Fibroblast of skin of right biceps (primary cell): ENCODE measurements around the gene ULK1.

ENCODE experiments used
- DNase-seq: peaks from one replicate; pipeline ENCODE4 v3.0.0-alpha.2; 2013

Gene ULK1

DNA sequence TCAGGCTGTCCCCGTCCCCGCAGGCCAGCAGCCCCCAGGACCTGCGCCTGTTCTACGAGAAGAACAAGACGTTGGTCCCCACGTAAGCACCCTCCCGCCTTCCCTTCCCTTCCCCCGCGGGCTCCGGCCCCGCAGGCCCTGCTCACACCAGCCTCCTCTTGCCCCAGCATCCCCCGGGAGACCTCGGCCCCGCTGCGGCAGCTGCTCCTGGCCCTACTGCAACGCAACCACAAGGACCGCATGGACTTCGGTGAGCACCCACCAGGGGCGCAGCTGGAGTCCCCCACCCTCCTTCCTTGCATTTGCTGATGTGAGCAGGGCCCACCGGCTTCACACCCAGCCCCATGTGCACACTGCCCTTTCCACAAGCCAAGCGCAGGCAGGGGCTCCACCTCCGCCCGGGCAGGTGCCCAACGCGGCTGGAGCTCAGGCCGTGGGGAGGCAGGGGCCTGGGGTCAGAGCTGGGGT is 15.4 kb downstream of the ULK1 start:
- no peak for DNase-seq

DNA sequence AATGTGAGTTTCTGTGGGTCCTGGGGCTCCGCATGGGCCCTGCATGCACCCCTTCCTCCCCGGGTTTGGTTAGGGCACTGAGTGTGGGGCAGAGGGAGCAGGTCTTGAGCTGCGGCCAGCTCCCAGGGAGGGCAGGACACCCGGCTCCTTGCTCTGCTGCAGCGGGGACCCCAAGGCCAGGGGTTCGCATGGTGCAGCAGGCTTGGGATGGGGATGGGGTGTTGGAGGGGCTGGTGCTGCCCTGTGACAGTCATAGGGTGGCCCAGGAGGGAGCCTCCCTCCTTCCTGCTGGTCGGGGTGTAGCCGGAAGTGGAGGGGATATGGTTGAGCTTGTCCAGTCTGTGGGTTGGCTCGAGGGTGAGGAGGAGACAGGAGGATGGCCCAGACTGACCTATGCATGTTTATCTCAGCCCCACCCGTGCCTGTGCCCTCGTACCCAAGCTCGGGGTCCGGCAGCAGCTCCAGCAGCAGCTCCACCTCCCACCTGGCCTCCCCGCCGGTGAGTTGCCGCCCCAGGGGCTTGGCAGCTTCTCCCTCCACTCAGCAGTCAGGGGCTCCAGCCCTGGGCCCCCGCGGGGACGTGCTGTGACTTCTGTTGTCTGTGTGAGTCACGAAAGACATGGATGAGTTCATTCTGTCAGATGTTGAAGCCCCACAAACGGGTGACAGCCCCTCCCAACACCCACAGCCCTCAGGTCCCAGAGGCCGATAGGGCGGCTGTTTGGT is 16.0 kb downstream of the ULK1 start:
- DNase-seq: peak; percentile 11

DNA sequence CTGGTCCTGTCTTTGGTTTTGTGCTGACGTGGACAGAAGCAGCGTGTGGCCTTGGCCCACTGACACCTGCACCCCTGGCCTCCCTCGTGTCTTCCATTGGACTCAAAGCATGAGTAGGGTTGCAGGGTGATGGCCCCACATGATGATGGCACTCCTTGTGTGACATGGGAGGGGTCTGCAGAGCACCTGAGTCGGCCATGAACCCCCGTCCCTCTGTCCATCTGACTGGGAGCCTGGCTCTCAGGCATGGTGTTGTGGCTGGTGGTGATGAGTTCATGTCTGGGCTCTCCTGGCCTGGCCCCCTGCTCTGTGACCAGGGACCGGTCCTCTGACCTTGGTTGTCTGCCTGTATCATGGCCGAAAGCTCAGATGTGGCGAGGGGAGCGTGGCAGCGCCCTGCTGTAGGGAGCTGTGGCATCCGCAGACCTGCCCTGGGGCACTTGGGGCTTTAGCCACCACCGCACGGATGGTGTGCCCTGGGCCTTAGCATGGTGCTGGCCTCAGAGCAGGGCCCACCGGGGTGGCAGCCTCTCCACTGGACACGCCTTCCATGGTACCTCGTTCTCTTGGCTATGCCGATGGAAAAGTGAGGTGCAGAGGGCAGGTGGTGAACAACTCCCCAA is 16.7 kb downstream of the ULK1 start:
- DNase-seq: no peak

GRCh38 chr12:131911851-131912477 is 17.5 kb downstream of the ULK1 start:
- no peak for DNase-seq

DNA sequence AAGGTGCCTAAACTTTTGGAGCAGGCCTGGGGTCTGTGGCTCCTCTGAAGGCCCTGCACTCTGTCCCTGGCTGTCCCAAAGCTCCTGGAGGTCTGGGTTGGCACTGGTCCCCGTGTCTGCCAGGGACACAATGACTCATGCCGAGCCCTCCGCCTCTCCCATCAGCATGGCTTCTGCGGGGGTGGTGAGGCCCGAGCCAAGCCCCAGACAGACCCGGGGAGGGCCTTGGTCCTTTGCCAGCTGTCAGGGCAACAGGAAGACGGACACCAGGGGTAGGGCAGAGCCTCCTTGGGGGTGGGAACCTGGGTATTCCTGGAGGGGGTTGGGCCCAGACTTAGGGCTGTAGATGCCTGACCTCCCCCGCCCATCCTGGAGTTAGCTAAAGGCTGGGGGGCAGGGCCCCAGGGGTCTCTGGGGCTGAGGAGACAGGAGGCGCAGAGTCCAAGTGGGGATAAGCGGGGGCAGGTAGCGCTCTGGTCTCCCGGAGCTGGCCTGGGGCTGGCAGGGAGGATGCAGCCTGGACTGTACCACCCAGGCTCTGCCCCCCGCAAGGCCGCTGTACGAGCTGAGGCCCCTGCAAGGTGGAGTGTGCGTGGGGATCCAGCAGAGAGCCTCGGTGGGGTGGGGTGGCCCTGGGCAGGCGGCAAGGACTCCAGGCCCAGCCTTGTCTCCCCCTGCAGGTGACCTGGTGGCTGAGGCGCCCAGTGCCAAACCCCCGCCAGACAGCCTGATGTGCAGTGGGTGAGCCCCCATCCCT is 18.3 kb downstream of the ULK1 start:
- DNase-seq: peak; percentile 89

DNA sequence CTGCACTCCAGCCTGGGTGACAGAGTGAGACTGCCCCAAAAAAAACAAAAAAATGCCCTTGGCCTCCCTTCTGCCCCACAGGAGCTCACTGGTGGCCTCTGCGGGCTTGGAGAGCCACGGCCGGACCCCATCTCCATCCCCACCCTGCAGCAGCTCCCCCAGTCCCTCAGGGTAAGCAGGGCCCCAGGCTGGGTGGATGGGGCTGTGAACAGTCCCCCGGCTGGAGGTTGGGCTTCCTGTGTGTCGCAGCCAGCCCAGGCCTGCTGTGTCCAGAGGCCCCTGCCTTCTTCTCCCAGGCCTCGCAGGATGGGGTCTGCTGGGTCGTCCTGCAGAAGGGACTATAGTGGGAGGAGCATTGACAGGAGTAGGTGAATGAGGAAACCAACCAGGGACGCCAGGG is 19.2 kb downstream of the ULK1 start:
- no peak for DNase-seq

GRCh38 chr12:131914179-131914702 is 19.8 kb downstream of the ULK1 start:
- DNase-seq: no peak

GRCh38 chr12:131915000-131915689 is 20.7 kb downstream of the ULK1 start:
- no peak for DNase-seq

DNA sequence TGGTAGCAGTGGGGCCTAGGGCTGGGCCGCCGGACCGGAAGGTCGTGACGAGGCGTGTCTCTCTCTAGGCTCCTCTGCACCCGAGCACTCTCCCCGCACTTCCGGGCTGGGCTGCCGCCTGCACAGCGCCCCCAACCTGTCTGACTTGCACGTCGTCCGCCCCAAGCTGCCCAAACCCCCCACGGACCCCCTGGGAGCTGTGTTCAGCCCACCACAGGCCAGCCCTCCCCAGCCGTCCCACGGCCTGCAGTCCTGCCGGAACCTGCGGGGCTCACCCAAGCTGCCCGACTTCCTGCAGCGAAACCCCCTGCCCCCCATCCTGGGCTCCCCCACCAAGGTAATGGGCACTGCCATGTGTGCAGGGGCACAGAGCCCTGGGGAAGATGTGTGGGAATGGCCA is 21.4 kb downstream of the ULK1 start:
- no peak for DNase-seq

DNA sequence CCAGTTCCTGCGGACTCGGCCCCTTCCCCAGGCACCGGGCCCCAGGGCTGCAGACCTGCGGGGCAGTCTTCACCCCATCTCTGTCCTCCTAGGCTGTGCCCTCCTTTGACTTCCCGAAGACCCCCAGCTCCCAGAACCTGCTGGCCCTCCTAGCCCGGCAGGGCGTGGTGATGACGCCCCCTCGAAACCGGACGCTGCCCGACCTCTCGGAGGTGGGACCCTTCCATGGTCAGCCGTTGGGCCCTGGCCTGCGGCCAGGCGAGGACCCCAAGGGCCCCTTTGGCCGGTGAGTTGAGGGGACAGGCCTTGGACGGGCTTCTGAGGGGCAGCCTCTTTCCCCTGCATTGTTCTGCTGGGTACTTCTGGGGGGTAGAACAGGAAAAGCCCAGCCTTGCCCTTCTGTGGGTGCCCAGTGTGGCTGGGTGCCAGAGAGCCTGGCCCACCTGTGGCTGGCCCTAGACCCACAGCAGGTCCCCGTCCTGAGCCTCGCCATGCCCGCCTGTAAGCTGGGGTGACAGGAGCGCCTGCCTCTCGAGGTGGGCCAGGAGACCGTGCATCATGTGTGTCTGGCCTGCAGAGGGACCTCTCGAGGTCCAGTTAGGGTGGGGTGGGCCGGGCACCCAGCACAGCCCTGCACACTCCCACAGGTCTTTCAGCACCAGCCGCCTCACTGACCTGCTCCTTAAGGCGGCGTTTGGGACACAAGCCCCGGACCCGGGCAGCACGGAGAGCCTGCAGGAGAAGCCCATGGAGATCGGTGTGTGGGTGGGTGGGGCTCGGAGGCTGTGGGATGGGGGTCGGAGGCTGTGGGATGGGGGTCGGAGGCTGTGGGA is 22.1 kb downstream of the ULK1 start:
- DNase-seq: no peak

GRCh38 chr12:131917139-131917710 is 22.8 kb downstream of the ULK1 start:
- DNase-seq: no peak

DNA sequence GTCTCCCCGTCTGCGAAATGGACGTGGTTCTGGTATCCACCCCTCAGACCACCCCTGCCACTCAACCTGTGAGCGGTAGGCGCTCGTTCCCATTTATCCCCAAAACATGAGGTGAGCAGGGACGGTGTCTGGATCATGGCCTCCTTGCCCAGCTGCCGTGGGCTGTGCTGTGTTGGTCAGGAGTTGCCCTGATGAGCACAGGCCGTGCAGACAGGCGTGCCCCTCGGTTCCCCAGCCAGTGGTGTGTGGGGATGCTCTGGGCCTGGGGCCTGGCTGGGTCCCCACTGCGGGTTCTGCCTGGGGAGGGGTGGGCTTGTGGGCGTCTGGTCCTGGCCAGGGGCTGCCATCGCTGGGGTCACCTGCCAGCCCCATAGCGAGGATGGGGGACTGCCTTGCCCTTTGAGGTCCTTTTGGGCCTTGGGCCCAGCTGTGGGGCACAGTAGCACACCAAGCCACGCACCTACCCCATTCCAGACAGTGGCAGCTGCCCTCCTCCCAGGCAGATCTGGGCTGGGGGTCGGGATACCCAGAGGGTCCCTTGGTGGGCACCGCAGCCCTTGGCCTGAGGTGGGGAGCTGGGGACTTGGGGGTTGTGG is 23.4 kb downstream of the ULK1 start:
- no peak for DNase-seq

DNA sequence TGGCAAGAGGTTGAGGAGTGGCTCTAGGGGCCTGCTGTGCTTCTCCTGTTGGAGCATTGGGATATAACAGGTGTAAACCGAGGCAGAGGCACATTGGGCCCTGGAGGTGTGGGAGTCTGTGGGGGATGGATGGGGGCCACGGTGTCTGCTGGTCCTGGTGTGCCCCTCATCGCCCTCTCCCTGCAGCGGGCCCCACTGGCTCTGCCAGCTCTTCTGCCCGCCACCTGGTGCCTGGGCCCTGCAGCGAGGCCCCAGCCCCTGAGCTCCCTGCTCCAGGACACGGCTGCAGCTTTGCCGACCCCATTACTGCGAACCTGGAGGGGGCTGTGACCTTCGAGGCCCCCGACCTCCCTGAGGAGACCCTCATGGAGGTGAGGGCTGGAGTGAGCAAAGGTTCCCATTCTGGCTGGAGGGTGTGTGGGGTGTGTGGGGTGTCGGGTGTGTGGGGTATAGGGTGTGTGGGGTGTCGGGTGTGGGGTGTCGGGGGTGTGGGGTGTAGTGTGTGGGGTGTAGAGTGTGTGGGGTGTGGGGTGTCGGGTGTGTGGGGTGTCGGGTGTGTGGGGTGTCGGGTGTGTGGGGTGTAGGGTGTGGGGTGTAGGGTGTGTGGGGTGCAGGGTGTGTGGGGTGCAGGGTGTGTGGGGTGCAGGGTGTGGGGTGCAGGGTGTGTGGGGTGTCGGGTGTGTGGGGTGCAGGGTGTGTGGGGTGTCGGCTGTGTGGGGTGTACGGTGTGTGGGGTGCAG is 24.1 kb downstream of the ULK1 start:
- DNase-seq: no peak

DNA sequence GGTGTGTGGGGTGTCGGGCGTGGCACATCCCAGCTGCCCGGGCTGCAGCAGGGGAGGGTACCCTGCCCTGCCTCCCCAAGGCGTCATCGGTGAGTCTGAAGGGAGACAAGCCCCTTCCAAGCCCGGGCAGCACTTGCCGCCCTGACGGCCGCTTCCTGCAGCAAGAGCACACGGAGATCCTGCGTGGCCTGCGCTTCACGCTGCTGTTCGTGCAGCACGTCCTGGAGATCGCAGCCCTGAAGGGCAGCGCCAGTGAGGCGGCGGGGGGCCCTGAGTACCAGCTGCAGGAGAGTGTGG is 24.6 kb downstream of the ULK1 start:
- DNase-seq: no peak

GRCh38 chr12:131919366-131920156 is 25.1 kb downstream of the ULK1 start:
- no peak for DNase-seq

GRCh38 chr12:131920157-131920508 is 25.7 kb downstream of the ULK1 start:
- no peak for DNase-seq

GRCh38 chr12:131920902-131921840 is 26.7 kb downstream of the ULK1 start:
- no peak for DNase-seq
